Ovary (tissue), 3 donors: Measurements from ENCODE around the gene PTHLH.

Source experiments
- POLR2A ChIP-seq: fragments of 450-650 bp; IDR thresholded peaks from one replicate; pipeline ENCODE4 v1.6.1; 2017; ENCODE audit warnings: antibody characterized with exemption, mild to moderate bottlenecking, moderate library complexity
- TF ChIP-seq, protein P1 (sequence below), 3 donors: fragments of 450-650 bp in 2 of 3; fragments of 200-600 bp in 1 of 3; IDR thresholded peaks; one replicate each; pipeline versions ENCODE4 v1.5.1 to v1.8.0; 2016 to 2022; ENCODE audit warnings: antibody characterized with exemption in 3 of 3, mild to moderate bottlenecking in 1 of 3
- donor health status: DM: no; HTN: no; CAD: no.

DNA sequence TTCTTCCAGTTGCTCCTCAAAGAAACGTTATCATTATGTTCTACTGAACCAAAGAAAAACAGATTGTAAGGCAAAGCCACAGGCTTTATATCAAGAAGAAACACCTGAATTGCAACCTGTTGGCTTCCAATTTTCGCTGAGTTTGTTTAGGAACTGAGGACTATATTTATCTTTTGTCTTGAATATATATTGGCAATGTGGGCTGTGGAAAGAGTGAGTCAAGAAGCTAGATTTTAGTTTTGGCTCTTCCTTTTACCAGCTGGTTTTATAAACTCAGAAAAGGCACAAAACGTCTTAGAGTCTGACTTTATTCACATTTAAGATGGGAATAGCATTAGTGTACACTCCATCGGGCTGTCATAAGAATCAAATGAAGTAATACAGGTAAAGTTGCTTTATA, 10.4 kb upstream of the PTHLH start:
- TF ChIP-seq, protein P1, sequence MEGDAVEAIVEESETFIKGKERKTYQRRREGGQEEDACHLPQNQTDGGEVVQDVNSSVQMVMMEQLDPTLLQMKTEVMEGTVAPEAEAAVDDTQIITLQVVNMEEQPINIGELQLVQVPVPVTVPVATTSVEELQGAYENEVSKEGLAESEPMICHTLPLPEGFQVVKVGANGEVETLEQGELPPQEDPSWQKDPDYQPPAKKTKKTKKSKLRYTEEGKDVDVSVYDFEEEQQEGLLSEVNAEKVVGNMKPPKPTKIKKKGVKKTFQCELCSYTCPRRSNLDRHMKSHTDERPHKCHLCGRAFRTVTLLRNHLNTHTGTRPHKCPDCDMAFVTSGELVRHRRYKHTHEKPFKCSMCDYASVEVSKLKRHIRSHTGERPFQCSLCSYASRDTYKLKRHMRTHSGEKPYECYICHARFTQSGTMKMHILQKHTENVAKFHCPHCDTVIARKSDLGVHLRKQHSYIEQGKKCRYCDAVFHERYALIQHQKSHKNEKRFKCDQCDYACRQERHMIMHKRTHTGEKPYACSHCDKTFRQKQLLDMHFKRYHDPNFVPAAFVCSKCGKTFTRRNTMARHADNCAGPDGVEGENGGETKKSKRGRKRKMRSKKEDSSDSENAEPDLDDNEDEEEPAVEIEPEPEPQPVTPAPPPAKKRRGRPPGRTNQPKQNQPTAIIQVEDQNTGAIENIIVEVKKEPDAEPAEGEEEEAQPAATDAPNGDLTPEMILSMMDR (IDR thresholded peaks at IDR 0.05) = no peak
- TF ChIP-seq POLR2A = no peak
